Hematopoietic multipotent progenitor cell (in vitro differentiated cells): ENCODE measurements around the gene TNIP1. TPM values are rescaled to one million over a fixed set of nuclear protein-coding genes. Genes with fewer than 3 reads are reported as not detected.

Experiments used
- DNase-seq, 3 donors: peaks; one replicate each; pipeline ENCODE4 v3.0.0-alpha.2; 2011 to 2015; ENCODE audit warnings: low read depth in 2 of 3, low spot score in 2 of 3
- total RNA-seq: library from RNA; depleted of rRNA; stranded (reverse); fragments of >200 nt; gene quantifications from one replicate; pipeline ENCODE4 v1.2.3, GENCODE V29; 2012

TNIP1 gene
- total RNA-seq, 1 donor, result 123 TPM

- DNase-seq, result no peak
Observed at GRCh38 chr5:151026088-151026487, 54.7 kb downstream of the TNIP1 start.

- DNase-seq, result no peak
Observed at GRCh38 chr5:151025250-151025606, 55.6 kb downstream of the TNIP1 start.

- no peak for DNase-seq
Observed at GRCh38 chr5:151024440-151025249, 56.2 kb downstream of the TNIP1 start.

GRCh38 chr5:151023651-151024050 lies 57.2 kb downstream of the TNIP1 start:
- no peak for DNase-seq

GRCh38 chr5:151023047-151023615 lies 57.7 kb downstream of the TNIP1 start:
- no peak for DNase-seq

GRCh38 chr5:151022511-151023018 lies 58.3 kb downstream of the TNIP1 start:
- DNase-seq, result no peak

GRCh38 chr5:151021746-151022145 lies 59.1 kb downstream of the TNIP1 start:
- DNase-seq, result no peak

- DNase-seq, result peak in 2 of 3 donors; percentile 70 to 83
Observed at GRCh38 chr5:151020304-151021110, 60.3 kb downstream of the TNIP1 start, which contains the start of gene GPX3. GPX3 (plus strand) TSS chr5:151020591; CDS start chr5:151020655, 64 bp downstream.

GRCh38 chr5:151019331-151019730 lies 61.5 kb downstream of the TNIP1 start:
- no peak for DNase-seq

GRCh38 chr5:151018846-151019245 lies 62.0 kb downstream of the TNIP1 start:
- no peak for DNase-seq

GRCh38 chr5:151017897-151018296 lies 62.9 kb downstream of the TNIP1 start:
- DNase-seq, result no peak

- no peak for DNase-seq
Observed at GRCh38 chr5:151016700-151017099, 64.1 kb downstream of the TNIP1 start.

GRCh38 chr5:151015974-151016587 lies 64.8 kb downstream of the TNIP1 start:
- no peak for DNase-seq

- no peak for DNase-seq
Observed at GRCh38 chr5:151014680-151015343, 66.0 kb downstream of the TNIP1 start.

- DNase-seq, result no peak
Observed at GRCh38 chr5:151012862-151013261, 68.0 kb downstream of the TNIP1 start.

GRCh38 chr5:151008906-151009305 lies 71.9 kb downstream of the TNIP1 start:
- no peak for DNase-seq

- no peak for DNase-seq
Observed at GRCh38 chr5:151008210-151008491, 72.7 kb downstream of the TNIP1 start.

GRCh38 chr5:151007430-151008209 lies 73.2 kb downstream of the TNIP1 start:
- no peak for DNase-seq

GRCh38 chr5:151006704-151007334 lies 74.0 kb downstream of the TNIP1 start:
- no peak for DNase-seq
